Astrocyte (in vitro differentiated cells and primary cell): ENCODE results near the gene ARHGAP26. TPM values are rescaled to one million over a fixed set of nuclear protein-coding genes. Genes with fewer than 3 reads are reported as not detected.

ENCODE experiments used
- DNase-seq: peaks from one replicate; pipeline ENCODE4 v3.0.0-alpha.2; 2010; ENCODE audit warnings: low read depth
- FAIRE-seq: peaks from 2 replicates; lab custom pipeline; 2011; peaks lifted over from hg19 to GRCh38; lab: Jason Lieb, UNC
- H2AFZ ChIP-seq: 2 replicates; pipeline ENCODE4 v1.6.0; 2012; ENCODE audit warnings: low read depth, low read length, inconsistent platforms
- H3K27ac ChIP-seq: 2 replicates; pipeline ENCODE4 v1.5.1; 2011; ENCODE audit warnings: low read depth, low read length, inconsistent platforms
- H3K27me3 ChIP-seq: 2 replicates; pipeline ENCODE4 v1.6.0; 2011; ENCODE audit warnings: low read length, inconsistent platforms; ENCODE audit not compliant: insufficient read depth
- H3K36me3 ChIP-seq: 2 replicates; pipeline ENCODE4 v1.5.1; 2011; ENCODE audit warnings: low read length, inconsistent platforms; ENCODE audit not compliant: insufficient read depth
- H3K4me1 ChIP-seq: 2 replicates; pipeline ENCODE4 v1.5.1; 2011; ENCODE audit warnings: low read length, inconsistent platforms; ENCODE audit not compliant: insufficient read depth
- H3K4me2 ChIP-seq: 2 replicates; pipeline ENCODE4 v1.6.0; 2012; ENCODE audit warnings: low read length, inconsistent platforms
- H3K4me3 ChIP-seq: 2 replicates; pipeline ENCODE4 v1.5.1; 2011; ENCODE audit warnings: low read depth, mild to moderate bottlenecking, low read length, inconsistent platforms; ENCODE audit not compliant: insufficient read depth
- H3K79me2 ChIP-seq: 2 replicates; pipeline ENCODE4 v1.6.0; 2012; ENCODE audit warnings: mild to moderate bottlenecking, low read length, inconsistent platforms; ENCODE audit not compliant: insufficient read depth
- H3K9ac ChIP-seq: 2 replicates; pipeline ENCODE4 v1.6.0; 2012; ENCODE audit warnings: mild to moderate bottlenecking, low read length, inconsistent platforms
- H3K9me3 ChIP-seq: 2 replicates; pipeline ENCODE4 v1.5.1; 2012; ENCODE audit warnings: low read depth, mild to moderate bottlenecking, low read length, inconsistent platforms; ENCODE audit not compliant: insufficient read depth
- H4K20me1 ChIP-seq: 2 replicates; pipeline ENCODE4 v1.6.0; 2012; ENCODE audit warnings: low read length, inconsistent platforms; ENCODE audit not compliant: insufficient read depth
- H3K27ac Mint-ChIP-seq: one replicate; pipeline ENCODE4 v1.8.0; 2021; ENCODE audit warnings: mild to moderate bottlenecking, mixed read lengths; ENCODE audit not compliant: unreplicated experiment
- H3K27me3 Mint-ChIP-seq: one replicate; pipeline ENCODE4 v1.8.0; 2021; ENCODE audit warnings: low read depth, mixed read lengths; ENCODE audit not compliant: unreplicated experiment
- H3K36me3 Mint-ChIP-seq: one replicate; pipeline ENCODE4 v1.8.0; 2021; ENCODE audit warnings: low read depth, mixed read lengths; ENCODE audit not compliant: unreplicated experiment
- H3K4me1 Mint-ChIP-seq: one replicate; pipeline ENCODE4 v1.8.0; 2021; ENCODE audit warnings: low read depth, mixed read lengths; ENCODE audit not compliant: unreplicated experiment
- H3K4me3 Mint-ChIP-seq: one replicate; pipeline ENCODE4 v1.8.0; 2021; ENCODE audit warnings: mild to moderate bottlenecking, moderate library complexity, mixed read lengths; ENCODE audit not compliant: unreplicated experiment
- H3K9me3 Mint-ChIP-seq: one replicate; pipeline ENCODE4 v1.8.0; 2021; ENCODE audit warnings: mild to moderate bottlenecking, mixed read lengths; ENCODE audit not compliant: unreplicated experiment
- EZH2 ChIP-seq: IDR thresholded peaks from 2 replicates; pipeline ENCODE4 v1.6.1; 2012; ENCODE audit warnings: mild to moderate bottlenecking, low read length, inconsistent platforms; ENCODE audit not compliant: insufficient read depth
- total RNA-seq: library from RNA; stranded (reverse); gene quantifications from 2 replicates; pipeline ENCODE4 v1.2.1, GENCODE V29; 2021
- TF ChIP-seq, protein P1 (sequence below): IDR thresholded peaks from 2 replicates; pipeline ENCODE4 v1.5.1; 2011; ENCODE audit warnings: low read depth, mild to moderate bottlenecking, inconsistent platforms, low read length, moderate library complexity; ENCODE audit not compliant: insufficient read depth

Gene ARHGAP26
- total RNA-seq, 1 donor from 2014 or later: 5.6 TPM

DNA sequence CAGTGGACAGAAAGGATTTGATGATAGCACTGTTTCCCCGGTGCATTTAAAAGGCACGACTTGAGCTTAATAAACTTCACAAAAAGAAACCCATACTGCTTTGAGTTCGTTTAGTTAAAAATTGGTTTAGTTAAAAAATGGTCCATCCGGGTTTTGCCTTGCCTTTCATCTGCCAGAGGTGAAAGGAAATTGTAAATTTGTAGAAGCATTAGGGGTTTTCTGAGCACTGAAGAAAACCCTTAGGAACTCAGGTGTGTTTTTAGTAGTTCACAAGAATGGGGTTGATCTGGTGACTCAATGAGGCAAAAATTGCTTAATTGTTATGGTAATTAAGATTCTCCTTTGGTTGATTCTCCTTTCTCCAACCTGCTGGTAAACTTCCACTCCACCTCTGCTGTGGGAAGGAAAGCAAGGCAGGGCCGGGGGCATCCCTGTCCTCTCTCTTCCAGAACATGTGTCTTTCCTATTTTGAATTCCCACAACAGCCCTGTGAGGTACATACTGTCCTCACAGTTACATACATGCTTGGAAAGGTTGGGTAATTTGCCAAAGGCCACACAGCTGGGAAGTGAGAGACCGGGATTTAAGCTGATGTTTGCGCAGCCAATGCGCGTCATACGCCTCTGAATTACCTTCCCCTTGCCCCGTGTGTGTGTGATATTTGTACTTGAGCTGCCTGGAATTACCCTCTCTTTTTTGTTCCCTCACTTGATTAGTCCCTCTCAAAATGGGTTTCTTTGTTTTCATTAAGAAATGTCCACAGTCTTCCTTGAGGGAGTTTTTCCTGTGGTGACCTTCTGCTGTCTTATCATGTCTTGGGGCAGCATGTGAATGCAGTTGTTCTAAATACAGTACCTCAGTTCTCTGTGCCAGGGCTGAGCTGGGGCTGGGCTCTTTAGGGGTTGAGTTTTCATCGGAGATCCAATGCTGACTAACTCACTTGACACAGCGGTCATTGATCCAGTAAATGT lies 94.4 kb downstream of the ARHGAP26 start:
- FAIRE-seq: no peak
- H3K9me3 Mint-ChIP-seq: no peaks in the 10 kb centered on the region
- Histone ChIP-seq H3K36me3 (no peaks in the 10 kb centered on the region), H3K9me3 (no peaks in the 10 kb centered on the region), H4K20me1 (no peaks in the 10 kb centered on the region), H3K27ac (no peak overlapping the region), H3K4me2 (no peak overlapping the region), H3K4me3 (no peak overlapping the region), H3K27me3 (no peaks in the 10 kb centered on the region), H3K4me1 (no peaks in the 10 kb centered on the region), H2AFZ (no peak overlapping the region), H3K9ac (no peak overlapping the region), H3K79me2 (no peaks in the 10 kb centered on the region)
- TF ChIP-seq EZH2: no peak
- TF ChIP-seq, protein P1, sequence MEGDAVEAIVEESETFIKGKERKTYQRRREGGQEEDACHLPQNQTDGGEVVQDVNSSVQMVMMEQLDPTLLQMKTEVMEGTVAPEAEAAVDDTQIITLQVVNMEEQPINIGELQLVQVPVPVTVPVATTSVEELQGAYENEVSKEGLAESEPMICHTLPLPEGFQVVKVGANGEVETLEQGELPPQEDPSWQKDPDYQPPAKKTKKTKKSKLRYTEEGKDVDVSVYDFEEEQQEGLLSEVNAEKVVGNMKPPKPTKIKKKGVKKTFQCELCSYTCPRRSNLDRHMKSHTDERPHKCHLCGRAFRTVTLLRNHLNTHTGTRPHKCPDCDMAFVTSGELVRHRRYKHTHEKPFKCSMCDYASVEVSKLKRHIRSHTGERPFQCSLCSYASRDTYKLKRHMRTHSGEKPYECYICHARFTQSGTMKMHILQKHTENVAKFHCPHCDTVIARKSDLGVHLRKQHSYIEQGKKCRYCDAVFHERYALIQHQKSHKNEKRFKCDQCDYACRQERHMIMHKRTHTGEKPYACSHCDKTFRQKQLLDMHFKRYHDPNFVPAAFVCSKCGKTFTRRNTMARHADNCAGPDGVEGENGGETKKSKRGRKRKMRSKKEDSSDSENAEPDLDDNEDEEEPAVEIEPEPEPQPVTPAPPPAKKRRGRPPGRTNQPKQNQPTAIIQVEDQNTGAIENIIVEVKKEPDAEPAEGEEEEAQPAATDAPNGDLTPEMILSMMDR: no peak
- peaks cover 14% of the 10 kb centered on the region for H3K4me1 Mint-ChIP-seq
- peaks cover 16% of the 10 kb centered on the region for H3K27me3 Mint-ChIP-seq
- H3K4me3 Mint-ChIP-seq: no peak overlapping the region
- no peaks in the 10 kb centered on the region for H3K36me3 Mint-ChIP-seq
- no peak for DNase-seq
- no peak overlapping the region for H3K27ac Mint-ChIP-seq

DNA sequence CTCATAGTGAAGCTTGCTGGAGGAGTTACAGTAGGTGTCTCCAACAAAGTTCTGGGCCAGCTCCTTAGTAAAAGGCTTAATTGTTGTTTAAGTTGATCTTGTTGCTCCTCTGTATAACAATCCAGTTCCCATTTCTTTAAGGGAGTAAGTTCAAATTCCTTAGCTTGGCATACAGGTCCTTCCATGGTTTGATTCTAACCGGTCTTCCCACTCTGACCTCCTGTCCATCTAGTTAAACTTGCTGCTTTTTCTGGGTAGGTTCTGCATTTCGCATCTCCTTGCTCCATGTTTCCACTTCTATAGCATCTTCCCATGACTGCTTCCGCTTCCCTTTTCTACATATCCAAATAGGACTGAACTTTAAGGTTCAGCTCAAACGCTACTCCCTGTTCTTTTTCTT lies 95.5 kb downstream of the ARHGAP26 start:
- no peaks in the 10 kb centered on the region for H3K9me3 ChIP-seq
- no peak for TF ChIP-seq EZH2
- TF ChIP-seq, protein P1: no peak
- no peak overlapping the region for H3K4me2 ChIP-seq
- DNase-seq (no peak), FAIRE-seq (no peak)
- H3K27ac ChIP-seq: no peak overlapping the region
- no peaks in the 10 kb centered on the region for H3K4me1 ChIP-seq
- H3K36me3 ChIP-seq: no peaks in the 10 kb centered on the region
- no peaks in the 10 kb centered on the region for H3K36me3 Mint-ChIP-seq
- H3K4me3 Mint-ChIP-seq: no peak overlapping the region
- H3K79me2 ChIP-seq: no peaks in the 10 kb centered on the region
- no peak overlapping the region for H2AFZ ChIP-seq
- H3K4me3 ChIP-seq: no peak overlapping the region
- H3K27me3 Mint-ChIP-seq: peaks cover 14% of the 10 kb centered on the region
- no peaks in the 10 kb centered on the region for H3K9me3 Mint-ChIP-seq
- H3K9ac ChIP-seq: no peak overlapping the region
- H4K20me1 ChIP-seq: no peaks in the 10 kb centered on the region
- peaks cover 14% of the 10 kb centered on the region for H3K4me1 Mint-ChIP-seq
- H3K27me3 ChIP-seq: no peaks in the 10 kb centered on the region
- H3K27ac Mint-ChIP-seq: no peak overlapping the region
